Spleen (tissue), 11 donors: ENCODE data around the gene ITPR2. TPM values are rescaled to one million over a fixed set of nuclear protein-coding genes. Genes with fewer than 3 reads are reported as not detected.

Source experiments
- DNase-seq: peaks from one replicate; pipeline ENCODE4 v3.0.0-alpha.2; 2020
- H3K27ac ChIP-seq, 8 donors: fragments of 200-600 bp; sonication (generic) in 7 of 8; 1 replicate in 4 of 8; 2 replicates in 4 of 8; pipeline versions ENCODE4 v1.5.0 to v1.8.0; 2016 to 2021; ENCODE audit warnings: inconsistent platforms in 4 of 8, mild to moderate bottlenecking in 4 of 8, moderate library complexity in 1 of 8
- H3K27me3 ChIP-seq, 7 donors: fragments of 200-600 bp; sonication (generic) in 6 of 7; replicated peaks in 1 of 7; 1 replicate in 4 of 7; 2 replicates in 3 of 7; pipeline versions ENCODE4 v1.5.0 to v1.8.0; 2016 to 2021; ENCODE audit warnings: inconsistent platforms in 3 of 7, mild to moderate bottlenecking in 1 of 7
- H3K36me3 ChIP-seq, 6 donors: fragments of 200-600 bp; sonication (generic) in 5 of 6; 1 replicate in 4 of 6; 2 replicates in 2 of 6; pipeline versions ENCODE4 v1.5.0 to v1.8.0; 2016 to 2021; ENCODE audit warnings: inconsistent platforms in 2 of 6
- H3K4me1 ChIP-seq, 6 donors: fragments of 200-600 bp; sonication (generic) in 5 of 6; 1 replicate in 3 of 6; 2 replicates in 3 of 6; pipeline versions ENCODE4 v1.5.0 to v1.8.0; 2016 to 2021; ENCODE audit warnings: inconsistent platforms in 3 of 6
- H3K4me3 ChIP-seq, 8 donors: fragments of 200-600 bp; sonication (generic) in 7 of 8; 1 replicate in 4 of 8; 2 replicates in 4 of 8; pipeline versions ENCODE4 v1.5.0 to v1.8.0; 2016 to 2021; ENCODE audit warnings: inconsistent platforms in 4 of 8, mild to moderate bottlenecking in 4 of 8, moderate library complexity in 2 of 8
- H3K9me3 ChIP-seq, 8 donors: fragments of 200-600 bp; sonication (generic) in 7 of 8; 1 replicate in 4 of 8; 2 replicates in 4 of 8; pipeline versions ENCODE4 v1.5.0 to v1.8.0; 2016 to 2021; ENCODE audit warnings: inconsistent platforms in 4 of 8
- CTCF ChIP-seq, 11 experiments: fragments of 200-600 bp in 7 of 11; fragments of 450-650 bp in 4 of 11; sonication (generic) in 4 of 11; IDR thresholded peaks in 8 of 11; conservative IDR thresholded peaks in 3 of 11; 1 replicate in 7 of 11; 2 replicates in 4 of 11; pipeline versions ENCODE4 v1.4.0 to v1.8.0; 2016 to 2021; ENCODE audit warnings: antibody characterized with exemption in 11 of 11, inconsistent platforms in 4 of 11, mild to moderate bottlenecking in 1 of 11
- POLR2A ChIP-seq, 3 donors: fragments of 450-650 bp; IDR thresholded peaks; one replicate each; pipeline ENCODE4 v1.5.1; 2017; ENCODE audit warnings: antibody characterized with exemption in 3 of 3, mild to moderate bottlenecking in 1 of 3
- POLR2AphosphoS5 ChIP-seq, 3 donors: sonication (generic); formaldehyde crosslinking; IDR thresholded peaks; one replicate each; pipeline ENCODE4 v1.5.1; 2017; ENCODE audit warnings: antibody characterized with exemption in 3 of 3
- WGBS, 5 donors: extraction: QIAGEN DNeasy Blood & Tissue Kit in 3 of 5; methylation state at CpG; one replicate each; pipeline versions ENCODE4 v1.1.5 to v1.1.7; 2013 to 2018; 5-methylcytosine and 5-hydroxymethylcytosine counted together
- intact Hi-C: fragments of 100-400 bp; cut with DNase I; formaldehyde crosslinking; loops from one replicate; pipeline ENCODE4 v1.15.0; 2023; ENCODE audit warnings: low total_unique reads
- polyA plus RNA-seq, 3 donors: library from polyadenylated mRNA; stranded (reverse); fragments of 200-250 nt; gene quantifications; one replicate each; pipeline ENCODE4 v1.2.1, GENCODE V29; 2013
- total RNA-seq, 7 donors: library from RNA; depleted of rRNA in 3 of 7; stranded (reverse); fragments of >200 nt in 3 of 7; fragmentation: NEBNext Ultra II Directional in 4 of 7; extraction: Animal tissue kit (Norgen Biotek cat#: 25700) in 4 of 7; gene quantifications; one replicate each; pipeline versions ENCODE4 v1.1.0 to v1.2.1, GENCODE V29; 2016 to 2021
- donor health status: healthy with polysubstance abuse.
- donor health status: DM: no; HTN: no; CAD: no; lungs with moderate emphysema.
- donor health status: DM: no; HTN: no; CAD: no.
- donor health status: Bipolar disorder and iron deficiency.
- donor health status: healthy.
- donor health status: DM: no; HTN: no; CAD: no.
- donor health status: DM: yes; HTN: yes; CAD: no.

The ITPR2 gene
- total and polyA plus RNA-seq, 10 donors: 3.2 to 105 (median 60.4) TPM

GRCh38 chr12:26513363-26514043 is 319.5 kb downstream of the ITPR2 start:
- Histone ChIP-seq H3K9me3 (peaks cover 0 to 6% (median 0%) of the 10 kb centered on the region in 8 donors), H3K27ac (no peak overlapping the region), H3K27me3 (no peaks in the 10 kb centered on the region), H3K4me1 (no peaks in the 10 kb centered on the region), H3K4me3 (no peak overlapping the region), H3K36me3 (no peaks in the 10 kb centered on the region)
- 78 to 87% (median 82%) methylated on average over 4 of the region's 4 CpGs for WGBS, 5 donors
- no peak for DNase-seq
- TF ChIP-seq CTCF (IDR thresholded peaks at IDR 0.05 in 8 of 11, conservative IDR thresholded peaks at IDR 0.05 in 3 of 11) (no peak), POLR2AphosphoS5 (IDR thresholded peaks at IDR 0.05) (no peak), POLR2A (IDR thresholded peaks at IDR 0.05) (no peak)
- intact Hi-C loops: no loop called here

DNA sequence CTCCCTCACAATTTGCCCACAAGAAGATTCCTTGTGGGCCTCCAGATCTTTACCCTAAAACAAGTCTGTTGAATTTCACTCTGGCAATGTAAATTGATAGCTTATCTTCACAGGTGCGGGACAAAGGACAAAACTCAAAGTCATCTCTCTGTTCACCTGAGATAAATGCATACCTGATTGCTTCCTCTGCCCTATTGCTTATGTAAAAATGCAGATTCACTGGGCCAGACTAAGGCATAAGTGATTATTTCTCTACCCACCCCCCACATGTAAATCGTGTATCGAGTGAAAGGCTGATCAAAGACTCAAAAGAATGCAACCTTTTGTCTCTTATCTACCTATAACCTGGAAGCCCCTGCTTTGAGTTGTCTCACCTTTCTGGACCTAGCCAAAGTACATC is 320.8 kb downstream of the ITPR2 start:
- H3K4me3 ChIP-seq: no peak overlapping the region
- H3K27ac ChIP-seq: no peak overlapping the region
- no peaks in the 10 kb centered on the region for H3K27me3 ChIP-seq
- TF ChIP-seq CTCF (IDR thresholded peaks at IDR 0.05 in 8 of 11, conservative IDR thresholded peaks at IDR 0.05 in 3 of 11): no peak
- TF ChIP-seq POLR2A (IDR thresholded peaks at IDR 0.05): no peak
- no peak for TF ChIP-seq POLR2AphosphoS5 (IDR thresholded peaks at IDR 0.05)
- DNase-seq: no peak
- intact Hi-C loops: no loop called here
- H3K4me1 ChIP-seq: no peaks in the 10 kb centered on the region
- H3K36me3 ChIP-seq: no peaks in the 10 kb centered on the region
- 95 to 98% (median 96%) methylated on average over 3 of the region's 3 CpGs for WGBS, 5 donors
- H3K9me3 ChIP-seq: no peaks in the 10 kb centered on the region

GRCh38 chr12:26510354-26510674 is 322.7 kb downstream of the ITPR2 start:
- no peaks in the 10 kb centered on the region for H3K27me3 ChIP-seq
- intact Hi-C loops: no loop called here
- H3K9me3 ChIP-seq: no peaks in the 10 kb centered on the region
- WGBS, 5 donors: 87 to 94% (median 92%) methylated on average over 2 of the region's 2 CpGs
- no peak overlapping the region for H3K27ac ChIP-seq
- H3K4me1 ChIP-seq: no peaks in the 10 kb centered on the region
- no peak for DNase-seq
- H3K36me3 ChIP-seq: peaks cover 0 to 5% (median 0%) of the 10 kb centered on the region in 6 donors
- H3K4me3 ChIP-seq: no peak overlapping the region
- TF ChIP-seq CTCF (IDR thresholded peaks at IDR 0.05 in 8 of 11, conservative IDR thresholded peaks at IDR 0.05 in 3 of 11): no peak
- TF ChIP-seq POLR2A (IDR thresholded peaks at IDR 0.05): no peak
- TF ChIP-seq POLR2AphosphoS5 (IDR thresholded peaks at IDR 0.05): no peak

- TF ChIP-seq POLR2AphosphoS5 (IDR thresholded peaks at IDR 0.05) (no peak), POLR2A (IDR thresholded peaks at IDR 0.05) (no peak), CTCF (IDR thresholded peaks at IDR 0.05 in 8 of 11, conservative IDR thresholded peaks at IDR 0.05 in 3 of 11) (no peak)
- Histone ChIP-seq H3K27ac (no peak overlapping the region), H3K4me1 (no peaks in the 10 kb centered on the region), H3K9me3 (no peaks in the 10 kb centered on the region), H3K27me3 (no peaks in the 10 kb centered on the region), H3K36me3 (peaks cover 0 to 5% (median 0%) of the 10 kb centered on the region in 6 donors), H3K4me3 (no peak overlapping the region)
- 80 to 86% (median 86%) methylated on average over 1 of the region's 1 CpG for WGBS, 5 donors
- intact Hi-C loops: no loop called here
- no peak for DNase-seq
Measured at GRCh38 chr12:26507613-26508012, 325.4 kb downstream of the ITPR2 start.
